Subcutaneous adipose tissue (tissue), 4 donors: ENCODE results near the gene SEMA3F. TPM values are rescaled to one million over a fixed set of nuclear protein-coding genes. Genes with fewer than 3 reads are reported as not detected.

Experiments used
- CTCF ChIP-seq: fragments of 450-650 bp; IDR thresholded peaks from one replicate; pipeline ENCODE4 v1.5.1; 2016; ENCODE audit warnings: low read depth, mild to moderate bottlenecking, control low read depth, antibody characterized with exemption, moderate library complexity
- total RNA-seq, 4 donors: library from RNA; depleted of rRNA; stranded (reverse); fragments of >200 nt; gene quantifications; one replicate each; pipeline ENCODE4 v1.1.0, GENCODE V29; 2016

Gene SEMA3F
- total RNA-seq, 4 donors from 2014 or later = 4.6 to 32.8 (median 11.5) TPM

GRCh38 chr3:50125541-50126286, 29.4 kb upstream of the SEMA3F start:
- no peak for TF ChIP-seq CTCF

- no peak for TF ChIP-seq CTCF
Measured at GRCh38 chr3:50126287-50127211, 28.6 kb upstream of the SEMA3F start.

GRCh38 chr3:50127251-50127691, 27.9 kb upstream of the SEMA3F start:
- TF ChIP-seq CTCF = no peak

- no peak for TF ChIP-seq CTCF
Measured at GRCh38 chr3:50128001-50128400, 27.1 kb upstream of the SEMA3F start.

GRCh38 chr3:50130436-50130835, 24.7 kb upstream of the SEMA3F start:
- no peak for TF ChIP-seq CTCF

GRCh38 chr3:50132421-50133282, 22.5 kb upstream of the SEMA3F start:
- TF ChIP-seq CTCF = no peak
